CD14-positive monocyte (primary cell): ENCODE measurements around the gene MYOZ3. TPM values are rescaled to one million over a fixed set of nuclear protein-coding genes. Genes with fewer than 3 reads are reported as not detected.

Source experiments
- DNase-seq, 3 donors: peaks; one replicate each; pipeline ENCODE4 v3.0.0-alpha.2; 2011 to 2022
- H2AFZ ChIP-seq: 2 replicates; pipeline ENCODE4 v1.6.0; 2012; ENCODE audit warnings: mild to moderate bottlenecking, low read depth, low read length, inconsistent platforms; ENCODE audit not compliant: insufficient read depth, poor library complexity, severe bottlenecking
- H3K27ac ChIP-seq, 2 donors: 1 replicate in 1 of 2; 2 replicates in 1 of 2; pipeline ENCODE4 v1.5.1; 2012 to 2013; ENCODE audit warnings: low read length in 2 of 2, control low read depth in 1 of 2, inconsistent platforms in 1 of 2, low read depth in 1 of 2, mild to moderate bottlenecking in 1 of 2
- H3K27me3 ChIP-seq, 2 donors: one replicate each; pipeline versions ENCODE4 v1.6.0 to v1.6.1; 2011 to 2013; ENCODE audit warnings: low read length in 2 of 2; ENCODE audit not compliant: control insufficient read depth in 2 of 2, insufficient read depth in 2 of 2
- H3K36me3 ChIP-seq, 2 donors: replicated peaks in 1 of 2; 1 replicate in 1 of 2; 2 replicates in 1 of 2; pipeline versions ENCODE4 v1.5.1 to v1.6.1; 2012 to 2013; ENCODE audit warnings: low read length in 2 of 2, control low read depth in 1 of 2, inconsistent platforms in 1 of 2, mild to moderate bottlenecking in 1 of 2; ENCODE audit not compliant: insufficient read depth in 2 of 2, control insufficient read depth in 1 of 2
- H3K4me1 ChIP-seq, 2 donors: 1 replicate in 1 of 2; 2 replicates in 1 of 2; pipeline versions ENCODE4 v1.5.1 to v1.6.1; 2012 to 2013; ENCODE audit warnings: low read length in 2 of 2, control low read depth in 1 of 2, inconsistent platforms in 1 of 2, mild to moderate bottlenecking in 1 of 2, moderate library complexity in 1 of 2; ENCODE audit not compliant: insufficient read depth in 2 of 2, control insufficient read depth in 1 of 2
- H3K4me2 ChIP-seq: replicated peaks from 2 replicates; pipeline ENCODE3; 2012; ENCODE audit warnings: low read length, moderate library complexity, mild to moderate bottlenecking; ENCODE audit not compliant: poor library complexity, severe bottlenecking; ENCODE audit errors: extremely low read depth
- H3K4me3 ChIP-seq, 3 experiments: fragments of 200-600 bp in 1 of 3; sonication (generic) in 1 of 3; replicated peaks in 1 of 3; 1 replicate in 2 of 3; 2 replicates in 1 of 3; pipeline ENCODE4 v1.5.1; 2011 to 2013; ENCODE audit warnings: low read length in 3 of 3, mild to moderate bottlenecking in 3 of 3, control low read depth in 2 of 3, low read depth in 2 of 3, inconsistent platforms in 1 of 3, moderate library complexity in 1 of 3
- H3K79me2 ChIP-seq: 2 replicates; pipeline ENCODE4 v1.6.0; 2012; ENCODE audit warnings: mild to moderate bottlenecking, control low read depth, inconsistent platforms, low read length, moderate library complexity; ENCODE audit not compliant: insufficient read depth
- H3K9ac ChIP-seq: 2 replicates; pipeline ENCODE4 v1.6.0; 2017; ENCODE audit warnings: low read length, mild to moderate bottlenecking; ENCODE audit not compliant: insufficient read depth, poor library complexity, severe bottlenecking
- H3K9me3 ChIP-seq, 2 donors: replicated peaks in 1 of 2; 1 replicate in 1 of 2; 2 replicates in 1 of 2; pipeline versions ENCODE4 v1.5.1 to v1.6.1; 2012 to 2013; ENCODE audit warnings: low read length in 2 of 2, control low read depth in 1 of 2; ENCODE audit not compliant: control insufficient read depth in 1 of 2, insufficient read depth in 1 of 2
- H4K20me1 ChIP-seq: 2 replicates; pipeline ENCODE4 v1.6.0; 2012; ENCODE audit warnings: mild to moderate bottlenecking, low read length, control low read depth, moderate library complexity; ENCODE audit not compliant: insufficient read depth
- H3K27ac Mint-ChIP-seq, 7 donors: one replicate each; pipeline ENCODE4 v1.8.0; 2020; ENCODE audit warnings: mild to moderate bottlenecking in 7 of 7, mixed read lengths in 7 of 7, moderate library complexity in 6 of 7, inconsistent platforms in 2 of 7
- H3K27me3 Mint-ChIP-seq, 3 donors: one replicate each; pipeline ENCODE4 v1.8.0; 2021 to 2022; ENCODE audit warnings: low read depth in 3 of 3, mild to moderate bottlenecking in 3 of 3, mixed read lengths in 3 of 3, moderate library complexity in 3 of 3, inconsistent platforms in 1 of 3
- H3K36me3 Mint-ChIP-seq, 2 donors: one replicate each; pipeline ENCODE4 v1.8.0; 2020; ENCODE audit warnings: mixed read lengths in 2 of 2, inconsistent platforms in 1 of 2, mild to moderate bottlenecking in 1 of 2
- H3K4me1 Mint-ChIP-seq: one replicate; pipeline ENCODE4 v1.8.0; 2020; ENCODE audit warnings: mild to moderate bottlenecking, mixed read lengths
- H3K4me3 Mint-ChIP-seq, 2 donors: one replicate each; pipeline ENCODE4 v1.8.0; 2020; ENCODE audit warnings: mild to moderate bottlenecking in 2 of 2, mixed read lengths in 2 of 2, moderate library complexity in 1 of 2
- H3K9me3 Mint-ChIP-seq, 7 donors: one replicate each; pipeline ENCODE4 v1.8.0; 2020 to 2022; ENCODE audit warnings: mixed read lengths in 7 of 7, mild to moderate bottlenecking in 6 of 7, moderate library complexity in 6 of 7, inconsistent platforms in 2 of 7
- WGBS: methylation state at CpG from one replicate; pipeline ENCODE4 v1.1.5; 2013; ENCODE audit warnings: missing lambda C conversion rate; ENCODE audit not compliant: insufficient coverage; 5-methylcytosine and 5-hydroxymethylcytosine counted together
- intact Hi-C, 2 donors: fragments of 100-400 bp; cut with micrococcal nuclease; formaldehyde crosslinking; loops; one replicate each; pipeline versions ENCODE4 v1.15.0 to v1.15.1; 2023
- polyA plus RNA-seq, 3 donors: library from polyadenylated mRNA; depleted of rRNA in 1 of 3; unstranded in 2 of 3; stranded (reverse) in 1 of 3; fragments of 300-500 nt in 2 of 3; fragments of >200 nt in 1 of 3; fragmentation: Illumina TruSeq in 2 of 3; gene quantifications; 1 replicate in 2 of 3; 2 replicates in 1 of 3; pipeline ENCODE4 v1.2.3, GENCODE V29; 2012 to 2021
- TF ChIP-seq, protein P1 (sequence below): fragments of 200-600 bp; IDR thresholded peaks from one replicate; pipeline ENCODE4 v1.8.0; 2022; ENCODE audit warnings: antibody characterized with exemption, mild to moderate bottlenecking

Gene MYOZ3
- polyA plus RNA-seq, 3 donors = not detected

DNA sequence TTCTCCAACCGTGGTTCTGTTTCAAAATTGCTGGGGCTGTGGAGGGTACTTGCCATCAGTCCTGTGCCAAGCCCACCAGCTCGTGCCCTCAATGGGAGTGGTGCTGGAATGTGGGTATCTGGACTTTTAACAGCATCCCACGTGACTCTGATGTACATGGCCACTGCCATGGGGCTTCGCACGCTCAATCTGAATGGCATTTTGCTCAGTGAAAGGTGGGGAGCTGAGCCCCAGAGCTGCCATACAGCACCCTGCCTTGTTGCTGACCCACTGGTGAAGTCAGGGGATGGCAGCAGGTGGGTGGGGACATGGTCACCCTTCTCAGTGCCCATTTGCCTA, 37.2 kb upstream of the MYOZ3 start:
- H2AFZ ChIP-seq = peak overlapping the region; percentile 30
- H3K4me3 ChIP-seq = no peak overlapping the region
- no peak overlapping the region for H3K9ac ChIP-seq
- H3K9me3 Mint-ChIP-seq = peaks cover 0 to 6% (median 4%) of the 10 kb centered on the region in 7 donors
- no peaks in the 10 kb centered on the region for H4K20me1 ChIP-seq
- H3K4me1 ChIP-seq = peaks cover 21 to 22% of the 10 kb centered on the region in 2 donors
- H3K27ac Mint-ChIP-seq = no peak overlapping the region
- peaks cover 28% of the 10 kb centered on the region for H3K4me1 Mint-ChIP-seq
- no peaks in the 10 kb centered on the region for H3K9me3 ChIP-seq
- H3K36me3 ChIP-seq = no peaks in the 10 kb centered on the region
- peak overlapping the region; percentile 31 for H3K4me2 ChIP-seq
- 68% methylated on average over 5 of the region's 5 CpGs for WGBS
- TF ChIP-seq, protein P1, sequence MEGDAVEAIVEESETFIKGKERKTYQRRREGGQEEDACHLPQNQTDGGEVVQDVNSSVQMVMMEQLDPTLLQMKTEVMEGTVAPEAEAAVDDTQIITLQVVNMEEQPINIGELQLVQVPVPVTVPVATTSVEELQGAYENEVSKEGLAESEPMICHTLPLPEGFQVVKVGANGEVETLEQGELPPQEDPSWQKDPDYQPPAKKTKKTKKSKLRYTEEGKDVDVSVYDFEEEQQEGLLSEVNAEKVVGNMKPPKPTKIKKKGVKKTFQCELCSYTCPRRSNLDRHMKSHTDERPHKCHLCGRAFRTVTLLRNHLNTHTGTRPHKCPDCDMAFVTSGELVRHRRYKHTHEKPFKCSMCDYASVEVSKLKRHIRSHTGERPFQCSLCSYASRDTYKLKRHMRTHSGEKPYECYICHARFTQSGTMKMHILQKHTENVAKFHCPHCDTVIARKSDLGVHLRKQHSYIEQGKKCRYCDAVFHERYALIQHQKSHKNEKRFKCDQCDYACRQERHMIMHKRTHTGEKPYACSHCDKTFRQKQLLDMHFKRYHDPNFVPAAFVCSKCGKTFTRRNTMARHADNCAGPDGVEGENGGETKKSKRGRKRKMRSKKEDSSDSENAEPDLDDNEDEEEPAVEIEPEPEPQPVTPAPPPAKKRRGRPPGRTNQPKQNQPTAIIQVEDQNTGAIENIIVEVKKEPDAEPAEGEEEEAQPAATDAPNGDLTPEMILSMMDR = no peak
- peaks cover 0 to 7% of the 10 kb centered on the region in 2 donors for H3K36me3 Mint-ChIP-seq
- intact Hi-C loops = no loop called here
- H3K79me2 ChIP-seq = no peaks in the 10 kb centered on the region
- no peak overlapping the region for H3K27ac ChIP-seq
- no peak for DNase-seq
- H3K27me3 ChIP-seq = peaks cover 11 to 29% of the 10 kb centered on the region in 2 donors
- H3K27me3 Mint-ChIP-seq = peaks cover 14 to 36% (median 21%) of the 10 kb centered on the region in 3 donors
- peak overlapping the region in 1 of 2 donors; percentile 94 for H3K4me3 Mint-ChIP-seq

DNA sequence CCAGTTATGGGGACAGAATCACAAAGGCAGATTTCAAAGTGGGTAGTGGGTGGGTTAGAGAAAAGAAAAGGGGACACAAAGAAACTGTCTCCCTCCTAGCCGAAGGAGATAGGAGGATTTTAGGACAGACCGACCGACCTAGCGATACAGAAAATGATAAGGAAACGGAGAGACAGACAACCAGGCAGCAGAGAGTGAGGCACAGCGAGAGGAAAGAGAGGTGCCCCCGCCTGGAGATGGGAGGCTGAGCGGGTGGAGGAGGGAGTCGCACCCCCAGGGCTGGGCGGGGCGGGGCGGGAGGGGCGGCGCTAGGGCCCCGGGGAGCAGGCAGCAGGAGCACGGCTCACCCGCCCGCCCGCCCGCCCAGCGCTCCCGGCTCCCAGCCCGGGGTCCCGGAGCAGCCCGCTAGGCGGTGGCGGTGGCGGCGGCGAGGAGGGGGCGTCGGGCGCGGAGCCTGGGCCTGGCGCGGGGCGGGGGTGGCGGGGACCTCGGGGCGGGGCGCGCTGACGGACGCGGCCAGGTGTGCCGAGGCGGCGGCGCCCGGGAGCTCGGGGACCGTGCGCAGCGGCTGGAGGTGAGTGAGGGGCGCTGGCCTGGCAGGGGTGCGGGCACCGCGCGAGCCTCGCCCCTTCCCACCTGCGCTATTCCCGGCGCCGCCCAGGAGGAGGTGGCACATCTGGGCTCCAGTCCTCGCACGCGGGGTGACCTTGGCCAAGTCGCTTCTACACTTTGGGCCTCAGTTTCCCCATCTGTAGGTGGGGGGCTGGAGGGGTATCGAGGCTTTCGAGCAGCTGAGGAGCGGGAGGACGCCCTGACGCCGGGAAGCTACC, 36.5 kb upstream of the MYOZ3 start:
- Histone ChIP-seq H3K9ac (peak overlapping the region; percentile 0), H3K4me3 (peak overlapping the region in 1 of 3 experiments; percentile 64), H3K4me1 (peaks cover 21 to 22% of the 10 kb centered on the region in 2 donors), H2AFZ (peak overlapping the region; percentile 46), H3K79me2 (no peaks in the 10 kb centered on the region), H3K4me2 (peak overlapping the region; percentile 73), H3K27me3 (peaks cover 11 to 29% of the 10 kb centered on the region in 2 donors), H3K9me3 (no peaks in the 10 kb centered on the region), H3K36me3 (no peaks in the 10 kb centered on the region), H4K20me1 (no peaks in the 10 kb centered on the region), H3K27ac (no peak overlapping the region)
- Mint-ChIP-seq H3K4me1 (peaks cover 28% of the 10 kb centered on the region), H3K27me3 (peaks cover 14 to 36% (median 21%) of the 10 kb centered on the region in 3 donors), H3K9me3 (peaks cover 0 to 6% (median 4%) of the 10 kb centered on the region in 7 donors), H3K27ac (no peak overlapping the region), H3K4me3 (peak overlapping the region; percentile 72 to 94), H3K36me3 (peaks cover 0 to 7% of the 10 kb centered on the region in 2 donors)
- WGBS = 6% methylated on average over 72 of the region's 74 CpGs
- DNase-seq = no peak
- TF ChIP-seq, protein P1 = no peak
- intact Hi-C loops = no loop called here
